ENCODE results near the gene ANKRD27. TPM values are rescaled to one million over a fixed set of nuclear protein-coding genes. Genes with fewer than 3 reads are reported as not detected.

ANKRD27 gene
- total and polyA plus RNA-seq, 2 donors (not counting 1 experiment from before 2014, with no cell fraction given), result 12.9 to 43.8 TPM

- Mint-ChIP-seq H3K9me3 (ENCODE audit: insufficient read depth) (no peaks in the 10 kb centered on the region), H3K27ac (no peak overlapping the region), H3K4me1 (no peaks in the 10 kb centered on the region), H3K4me3 (no peak overlapping the region), H3K27me3 (peaks cover 6% of the 10 kb centered on the region)
- H3K27ac ChIP-seq (ENCODE audit: low read length in 2 of 2), result no peak overlapping the region
- intact Hi-C loops (cut with micrococcal nuclease), result no loop called here
- H3K4me3 ChIP-seq (ENCODE audit: control extremely low read depth in 1 of 5, extremely low read depth in 1 of 5, insufficient read depth in 1 of 5, low read depth in 2 of 5, low read length in 4 of 5), result no peak overlapping the region
- H3K9me3 ChIP-seq (ENCODE audit: control extremely low read depth in 1 of 3, control insufficient read depth in 2 of 3, insufficient read depth in 1 of 3, low read length in 2 of 3), result peaks cover 0 to 5% (median 0%) of the 10 kb centered on the region in 3 donors
- no peaks in the 10 kb centered on the region for H3K36me3 ChIP-seq (replicated peaks in 1 of 2; ENCODE audit: control extremely low read depth in 1 of 2, control insufficient read depth in 1 of 2, extremely low read depth in 1 of 2, insufficient read depth in 2 of 2, low read length in 1 of 2)
- no peaks in the 10 kb centered on the region for H3K27me3 ChIP-seq (replicated peaks in 1 of 4; ENCODE audit: control extremely low read depth in 1 of 4, control insufficient read depth in 3 of 4, insufficient read depth in 4 of 4, low read length in 3 of 4)
- no peak overlapping the region for H3K9ac ChIP-seq (ENCODE audit: low read length)
- no peaks in the 10 kb centered on the region for H4K20me1 ChIP-seq (ENCODE audit: control insufficient read depth, insufficient read depth, low read length, poor library complexity, severe bottlenecking)
- ATAC-seq (ENCODE audit: low read depth) (no peak), DNase-seq (no peak)
- H3K4me2 ChIP-seq (replicated peaks; ENCODE audit: low read depth, low read length, poor library complexity, severe bottlenecking), result no peak overlapping the region
- WGBS (ENCODE audit: insufficient coverage), result 68% methylated on average over 9 of the region's 10 CpGs
- no peaks in the 10 kb centered on the region for H3K79me2 ChIP-seq (ENCODE audit: control insufficient read depth, insufficient read depth, low read length)
- CTCF ChIA-PET, result no interaction called here
- H2AFZ ChIP-seq (ENCODE audit: insufficient read depth, low read depth, low read length, poor library complexity, severe bottlenecking), result no peak overlapping the region
- H3K4me1 ChIP-seq (ENCODE audit: control insufficient read depth in 2 of 2, insufficient read depth in 2 of 2, low read length in 2 of 2), result no peaks in the 10 kb centered on the region
- POLR2A ChIA-PET, result no interaction called here
- no peak for TF ChIP-seq EZH2 (IDR thresholded peaks at IDR 0.05; ENCODE audit: borderline replicate concordance, insufficient read depth, low read depth, low read length, poor library complexity, severe bottlenecking)
- no peak for TF ChIP-seq CTCF (IDR thresholded peaks at IDR 0.05)
These were observed 116.3 kb downstream of the ANKRD27 start for GRCh38 chr19:32558607-32559228.

GRCh38 chr19:32555786-32556185 lies 119.2 kb downstream of the ANKRD27 start:
- TF ChIP-seq CTCF (IDR thresholded peaks at IDR 0.05) (no peak), EZH2 (IDR thresholded peaks at IDR 0.05; ENCODE audit: borderline replicate concordance, insufficient read depth, low read depth, low read length, poor library complexity, severe bottlenecking) (no peak)
- H3K27ac ChIP-seq (ENCODE audit: low read length in 2 of 2), result no peak overlapping the region
- DNase-seq (no peak), ATAC-seq (ENCODE audit: low read depth) (no peak)
- Mint-ChIP-seq H3K27me3 (peaks cover 6% of the 10 kb centered on the region), H3K4me1 (no peaks in the 10 kb centered on the region), H3K27ac (no peak overlapping the region), H3K9me3 (ENCODE audit: insufficient read depth) (no peaks in the 10 kb centered on the region), H3K4me3 (no peak overlapping the region)
- ChIA-PET CTCF (no interaction called here), POLR2A (no interaction called here)
- WGBS (ENCODE audit: insufficient coverage), result no CpG with 5 or more reads among the region's 1 CpG
- intact Hi-C loops (cut with micrococcal nuclease), result no loop called here
- no peak overlapping the region for H3K9ac ChIP-seq (ENCODE audit: low read length)
- H3K4me1 ChIP-seq (ENCODE audit: control insufficient read depth in 2 of 2, insufficient read depth in 2 of 2, low read length in 2 of 2), result no peaks in the 10 kb centered on the region
- H3K4me3 ChIP-seq (ENCODE audit: control extremely low read depth in 1 of 5, extremely low read depth in 1 of 5, insufficient read depth in 1 of 5, low read depth in 2 of 5, low read length in 4 of 5), result no peak overlapping the region
- no peaks in the 10 kb centered on the region for H3K36me3 ChIP-seq (replicated peaks in 1 of 2; ENCODE audit: control extremely low read depth in 1 of 2, control insufficient read depth in 1 of 2, extremely low read depth in 1 of 2, insufficient read depth in 2 of 2, low read length in 1 of 2)
- no peaks in the 10 kb centered on the region for H3K27me3 ChIP-seq (replicated peaks in 1 of 4; ENCODE audit: control extremely low read depth in 1 of 4, control insufficient read depth in 3 of 4, insufficient read depth in 4 of 4, low read length in 3 of 4)
- H2AFZ ChIP-seq (ENCODE audit: insufficient read depth, low read depth, low read length, poor library complexity, severe bottlenecking), result no peak overlapping the region
- peaks cover 0 to 5% (median 0%) of the 10 kb centered on the region in 3 donors for H3K9me3 ChIP-seq (ENCODE audit: control extremely low read depth in 1 of 3, control insufficient read depth in 2 of 3, insufficient read depth in 1 of 3, low read length in 2 of 3)
- no peaks in the 10 kb centered on the region for H4K20me1 ChIP-seq (ENCODE audit: control insufficient read depth, insufficient read depth, low read length, poor library complexity, severe bottlenecking)
- H3K79me2 ChIP-seq (ENCODE audit: control insufficient read depth, insufficient read depth, low read length), result no peaks in the 10 kb centered on the region
- no peak overlapping the region for H3K4me2 ChIP-seq (replicated peaks; ENCODE audit: low read depth, low read length, poor library complexity, severe bottlenecking)
